ENCODE results near the gene INAFM1.
A peak's percentile ranks its signal among the peaks of the same experiment; 100 is the strongest.
"Not testable (repeated sequence)": the region's sequence is repeated elsewhere in the genome, so short reads cannot be mapped to it uniquely, and the experiment has no call there.

The INAFM1 gene

GRCh38 chr19:47283405-47284059 lies 8.8 kb downstream of the INAFM1 start:
- TF ChIP-seq CTCF (IDR thresholded peaks at IDR 0.05; ENCODE audit: extremely low read depth, missing control alignments) = no peak
- DNase-seq (ENCODE audit: low spot score) = no peak

- no peak for DNase-seq (ENCODE audit: low spot score)
- peak; percentile 74 for TF ChIP-seq CTCF (IDR thresholded peaks at IDR 0.05; ENCODE audit: extremely low read depth, missing control alignments)
Measured at GRCh38 chr19:47284324-47284899, 9.7 kb downstream of the INAFM1 start.

- DNase-seq (ENCODE audit: low spot score) = peak; percentile 82
- peak; percentile 64 for TF ChIP-seq CTCF (IDR thresholded peaks at IDR 0.05; ENCODE audit: extremely low read depth, missing control alignments)
Measured at GRCh38 chr19:47296036-47296435, 21.4 kb downstream of the INAFM1 start.

GRCh38 chr19:47300867-47301266 lies 26.2 kb downstream of the INAFM1 start:
- not testable (repeated sequence) for DNase-seq (ENCODE audit: low spot score)

GRCh38 chr19:47302249-47302648 lies 27.6 kb downstream of the INAFM1 start:
- TF ChIP-seq CTCF (IDR thresholded peaks at IDR 0.05; ENCODE audit: extremely low read depth, missing control alignments) = no peak

GRCh38 chr19:47303966-47304365 lies 29.3 kb downstream of the INAFM1 start:
- no peak for TF ChIP-seq CTCF (IDR thresholded peaks at IDR 0.05; ENCODE audit: extremely low read depth, missing control alignments)
- no peak for DNase-seq (ENCODE audit: low spot score)

More at GRCh38 chr19:47302249-47302648, 27.6 kb downstream of the INAFM1 start:
- DNase-seq (ENCODE audit: low spot score) = no peak

- peak; percentile 60 for DNase-seq (ENCODE audit: low spot score)
- TF ChIP-seq CTCF (IDR thresholded peaks at IDR 0.05; ENCODE audit: extremely low read depth, missing control alignments) = peak; percentile 97
Measured at GRCh38 chr19:47305309-47305751, 30.6 kb downstream of the INAFM1 start.

GRCh38 chr19:47306303-47306702 lies 31.6 kb downstream of the INAFM1 start:
- no peak for DNase-seq (ENCODE audit: low spot score)
- TF ChIP-seq CTCF (IDR thresholded peaks at IDR 0.05; ENCODE audit: extremely low read depth, missing control alignments) = no peak
